K562 treated with DMSO at 1 percent for 24 hours (cell line): ENCODE data around the gene KRT13. TPM values are rescaled to one million over a fixed set of nuclear protein-coding genes. Genes with fewer than 3 reads are reported as not detected.

Source experiments
- total RNA-seq: library from RNA; unstranded; fragments of 300-600 nt; gene quantifications from 2 replicates; pipeline ENCODE4 v1.2.3, GENCODE V29; 2022; ENCODE audit warnings: low read depth; ENCODE audit not compliant: insufficient read depth

Gene KRT13
- total RNA-seq, result not detected in 2 replicates

GRCh38 chr17:41505007-41505808 is at the start of gene KRT13:
TSS of gene KRT13 (minus strand) at chr17:41505612. CDS start at chr17:41505550, 62 bp downstream.

DNA sequence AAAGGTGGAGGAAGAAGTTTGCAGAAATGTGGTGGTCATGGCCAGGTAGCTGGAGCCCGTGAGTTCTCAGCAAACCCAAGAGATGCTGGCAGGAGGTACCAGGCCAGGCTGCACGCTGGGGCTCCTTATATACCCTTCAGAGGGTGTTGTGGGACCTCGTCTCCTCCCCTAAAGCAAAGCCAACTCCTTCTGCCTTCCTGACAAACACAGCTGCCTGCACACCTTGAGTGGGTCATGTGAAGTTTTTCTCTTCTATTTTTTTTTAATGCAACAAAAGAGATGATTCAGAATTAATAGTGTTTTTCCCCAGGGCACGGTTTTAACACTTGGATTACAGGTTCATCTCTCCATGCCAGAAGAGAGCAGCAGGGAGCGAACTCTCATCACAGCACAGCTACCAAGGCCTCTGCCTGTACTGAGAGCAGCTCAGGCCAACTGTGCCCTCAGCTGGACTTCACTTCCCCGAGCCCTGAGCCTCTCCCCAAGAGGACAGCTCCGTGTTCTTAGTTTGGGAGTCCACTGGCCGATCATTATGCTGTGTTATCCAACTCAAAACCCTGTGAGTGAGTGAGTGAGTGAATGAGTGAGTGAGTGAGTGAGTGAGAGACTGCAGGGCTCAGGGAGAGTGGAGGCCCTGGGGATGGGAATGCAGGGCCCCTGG is 13.5 kb upstream of the KRT13 start, which contains the start of gene KRT15:
TSS of gene KRT15 (minus strand) at position 102 of the 661 bp plus-strand sequence. CDS start at position 39, 63 bp downstream.

GRCh38 chr17:41489531-41489930 is 15.9 kb downstream of the KRT13 start, which contains the start of gene KRT36:
TSS of gene KRT36 (minus strand) at chr17:41489910. CDS start at chr17:41489864, 46 bp downstream.

DNA sequence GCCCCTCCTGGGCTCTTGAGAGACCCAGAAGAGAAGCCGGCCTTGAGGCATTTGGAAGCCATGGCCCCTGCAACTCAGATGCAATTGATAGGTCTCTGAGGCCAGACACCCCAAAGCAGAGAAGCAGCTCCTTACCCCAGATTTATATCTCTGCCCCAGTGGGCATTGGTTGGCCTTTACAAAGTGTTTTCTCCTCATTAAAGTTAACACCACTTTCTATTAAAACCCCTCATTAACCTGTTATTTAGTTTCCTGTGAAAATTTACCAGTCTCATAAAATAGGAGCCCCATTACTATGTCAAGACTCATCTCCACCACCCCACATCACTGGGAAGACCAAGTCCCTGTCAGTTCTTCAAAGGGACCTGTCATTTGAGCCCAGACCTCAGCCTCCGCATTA is 24.4 kb downstream of the KRT13 start, which contains the start of gene KRT35:
TSS of gene KRT35 (minus strand) at position 116 of the 400 bp plus-strand sequence. CDS start at position 62, 54 bp downstream.

GRCh38 chr17:41466988-41467387 is 38.4 kb downstream of the KRT13 start, which contains the start of gene KRT32:
TSS of gene KRT32 (minus strand) at chr17:41467386. CDS start at chr17:41467325, 61 bp downstream.

Other genes with a start within 250 kb of the KRT13 start
- gene KRTAP9-6, start 240.2 kb downstream of the KRT13 start, total RNA-seq, result not detected in 2 replicates
- gene KRTAP9-7, start 229.9 kb downstream of the KRT13 start, total RNA-seq, result not detected in 2 replicates
- gene KRTAP29-1, start 202.8 kb downstream of the KRT13 start, total RNA-seq, result not detected in 2 replicates
- not detected in 2 replicates for gene KRTAP16-1, start 196.3 kb downstream of the KRT13 start, total RNA-seq
- gene KRTAP17-1, start 189.9 kb downstream of the KRT13 start, total RNA-seq, result not detected in 2 replicates
- gene KRT33A, start 154.8 kb downstream of the KRT13 start, total RNA-seq, result not detected in 2 replicates
- not detected in 2 replicates for gene KRT33B, start 135.8 kb downstream of the KRT13 start, total RNA-seq
- not detected in 2 replicates for gene KRT34, start 123.3 kb downstream of the KRT13 start, total RNA-seq
- not detected in 2 replicates for gene KRT31, start 108.0 kb downstream of the KRT13 start, total RNA-seq
- not detected in 2 replicates for gene KRT37, start 81.0 kb downstream of the KRT13 start, total RNA-seq
- gene KRT38, start 64.6 kb downstream of the KRT13 start, total RNA-seq, result not detected in 2 replicates
- not detected in 2 replicates for gene KRT32, start 38.2 kb downstream of the KRT13 start, total RNA-seq
- not detected in 2 replicates for gene KRT35, start 24.5 kb downstream of the KRT13 start, total RNA-seq
- gene KRT36, start 15.7 kb downstream of the KRT13 start, total RNA-seq, result not detected in 2 replicates
- gene KRT15, start 13.3 kb upstream of the KRT13 start, total RNA-seq, result 0.42 and 0.88 TPM in 2 replicates
- gene KRT19, start 22.7 kb upstream of the KRT13 start, total RNA-seq, result 202 and 214 TPM in 2 replicates
- gene KRT9, start 66.4 kb upstream of the KRT13 start, total RNA-seq, result not detected in 2 replicates
- gene KRT14, start 81.3 kb upstream of the KRT13 start, total RNA-seq, result not detected in 2 replicates
- gene KRT16, start 107.2 kb upstream of the KRT13 start, total RNA-seq, result not detected in 2 replicates
- 0.45 TPM in 1 of 2 replicates, not detected in the other for gene KRT17, start 119.0 kb upstream of the KRT13 start, total RNA-seq
- gene EIF1, start 183.3 kb upstream of the KRT13 start, total RNA-seq, result 1,198 and 1,276 TPM in 2 replicates
- gene GAST, start 206.7 kb upstream of the KRT13 start, total RNA-seq, result not detected in 2 replicates
- gene HAP1, start 229.0 kb upstream of the KRT13 start, total RNA-seq, result 0.08 TPM in 1 of 2 replicates, not detected in the other